ENCODE data around the gene NSFL1C. TPM values are rescaled to one million over a fixed set of nuclear protein-coding genes. Genes with fewer than 3 reads are reported as not detected.
"Not testable (repeated sequence)": the region's sequence is repeated elsewhere in the genome, so short reads cannot be mapped to it uniquely, and the experiment has no call there.

The NSFL1C gene
- total and polyA plus RNA-seq, 2 experiments from 2014 or later = 48.9 to 92.2 TPM

GRCh38 chr20:1401451-1401907 lies 65.2 kb downstream of the NSFL1C start (continued):
- no peak for TF ChIP-seq ZNF462 (CRISPR knock-in tag; IDR thresholded peaks at IDR 0.05)

- not testable (repeated sequence) for H3K27ac Mint-ChIP-seq; H3K4me1 ChIP-seq (ENCODE audit: insufficient read depth); H3K9me3 Mint-ChIP-seq; H3K79me2 ChIP-seq (replicated peaks; ENCODE audit: insufficient read depth); ATAC-seq; H4K20me1 ChIP-seq (replicated peaks; ENCODE audit: insufficient read depth); DNase-seq (ENCODE audit: low spot score); H2AFZ ChIP-seq; H3K4me2 ChIP-seq; H3K27ac ChIP-seq (ENCODE audit: low read depth); H3F3A ChIP-seq (replicated peaks; ENCODE audit: low read depth); H3K36me3 ChIP-seq (ENCODE audit: insufficient read depth); H3K9me2 ChIP-seq (ENCODE audit: insufficient read depth); H3K4me3 ChIP-seq; H3K36me3 Mint-ChIP-seq (ENCODE audit: low read depth); H3K4me3 Mint-ChIP-seq
- H3K27me3 ChIP-seq (ENCODE audit: insufficient read depth) = peaks cover 22% of the 10 kb centered on the region
- Mint-ChIP-seq H3K27me3 (ENCODE audit: insufficient read depth, low read depth, poor library complexity) (peaks cover 11% of the 10 kb centered on the region), H3K4me1 (peaks cover 20% of the 10 kb centered on the region)
Measured at GRCh38 chr20:1399678-1400366, 66.8 kb downstream of the NSFL1C start.

GRCh38 chr20:1398185-1398584 lies 68.5 kb downstream of the NSFL1C start:
- not testable (repeated sequence) for H3K4me3 Mint-ChIP-seq; H4K20me1 ChIP-seq (replicated peaks; ENCODE audit: insufficient read depth); H3K4me3 ChIP-seq; DNase-seq (ENCODE audit: low spot score); H3K36me3 Mint-ChIP-seq (ENCODE audit: low read depth); H3K9me2 ChIP-seq (ENCODE audit: insufficient read depth); H3F3A ChIP-seq (replicated peaks; ENCODE audit: low read depth); H3K4me2 ChIP-seq; H3K9me3 Mint-ChIP-seq; ATAC-seq; H3K27ac ChIP-seq (ENCODE audit: low read depth); H3K27ac Mint-ChIP-seq; H3K79me2 ChIP-seq (replicated peaks; ENCODE audit: insufficient read depth); H3K36me3 ChIP-seq (ENCODE audit: insufficient read depth)
- Mint-ChIP-seq H3K4me1 (peaks cover 25% of the 10 kb centered on the region), H3K27me3 (ENCODE audit: insufficient read depth, low read depth, poor library complexity) (peaks cover 11% of the 10 kb centered on the region)
- peak in 1 of 2 experiments; percentile 15; a peak in 1 of 4 replicates for TF ChIP-seq CTCF (conservative IDR thresholded peaks at IDR 0.05; ENCODE audit: low read depth in 2 of 2)
- Histone ChIP-seq H2AFZ (peak overlapping the region; percentile 76; the same call in 1 of the 2 replicates), H3K27me3 (ENCODE audit: insufficient read depth) (peaks cover 27% of the 10 kb centered on the region), H3K4me1 (ENCODE audit: insufficient read depth) (peaks cover 10% of the 10 kb centered on the region)
